Activated gamma-delta T cell treated with anti-CD3 and anti-CD28 coated beads, Interleukin-2, amount 50 U/mL, for 16 hours (primary cell): ENCODE data around the gene TPM1.

Source experiments
- DNase-seq: peaks from one replicate; pipeline ENCODE4 v3.0.0-alpha.2; 2020; ENCODE audit warnings: low read depth

The TPM1 gene

DNA sequence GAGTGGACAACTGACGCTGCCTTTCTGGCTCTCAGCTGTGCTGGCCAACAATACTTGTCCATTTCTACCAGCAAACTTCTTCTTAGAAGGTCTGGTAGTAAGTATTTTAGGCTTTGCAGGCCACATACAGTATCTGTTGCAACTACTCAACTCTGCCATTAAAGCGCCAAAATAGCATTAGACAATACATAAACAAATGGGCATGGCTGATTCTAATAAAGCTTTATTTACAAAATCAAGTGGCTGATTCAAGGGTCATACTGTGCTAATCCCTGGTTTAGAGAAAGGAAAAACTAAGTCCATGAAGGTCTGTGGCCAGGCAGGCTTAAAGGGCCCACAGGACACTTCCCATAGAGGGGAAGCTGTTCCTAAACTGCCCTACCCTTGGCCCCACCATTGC, 26.3 kb upstream of the TPM1 start:
- no peak for DNase-seq

DNA sequence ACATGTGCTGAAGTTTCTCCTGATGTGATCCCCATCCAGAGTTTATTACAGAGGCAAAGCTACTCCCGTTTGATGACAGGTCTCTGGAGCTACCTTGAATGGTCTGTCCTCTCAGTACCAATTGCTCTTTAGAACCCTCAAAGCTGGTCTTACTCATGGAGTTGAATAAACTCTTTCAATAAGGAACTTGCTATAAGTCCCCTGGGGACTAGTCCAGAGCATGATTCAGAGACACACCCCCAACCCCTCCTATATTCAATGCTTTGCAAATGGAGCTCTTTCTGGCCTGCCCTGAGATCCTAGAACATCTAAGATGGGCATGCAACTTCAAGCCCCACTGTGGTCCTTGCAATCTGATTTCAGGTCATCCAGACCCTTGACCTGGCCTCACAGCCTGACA, 23.9 kb upstream of the TPM1 start:
- DNase-seq, result no peak

DNA sequence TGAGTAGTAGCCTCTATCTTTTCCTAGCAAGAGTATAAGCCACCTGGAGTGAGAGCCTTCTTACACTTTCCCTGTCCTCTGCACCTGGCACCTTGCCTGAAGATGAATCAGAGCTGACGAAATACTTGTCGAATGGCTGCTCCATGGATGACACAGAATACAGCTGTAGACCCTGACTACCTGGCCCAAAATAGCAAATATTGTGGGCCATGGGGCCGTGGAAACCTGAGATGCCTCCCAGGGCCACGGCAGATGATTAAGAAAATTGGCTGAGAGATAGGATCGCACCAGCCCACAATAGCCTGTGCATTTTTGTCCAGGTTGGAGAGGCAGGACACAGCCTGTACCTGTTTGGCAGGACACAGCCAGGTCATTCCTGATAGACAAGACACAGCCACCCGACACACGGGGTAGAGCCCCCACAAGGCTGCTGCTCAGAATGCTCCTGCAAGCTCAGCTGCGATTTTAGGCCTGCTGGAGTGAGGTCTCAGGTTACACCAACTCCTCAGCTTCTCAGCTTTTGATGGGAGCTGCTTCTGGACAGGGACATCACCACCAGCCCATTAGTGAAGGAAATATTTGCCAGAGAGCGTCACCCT, 22.9 kb upstream of the TPM1 start:
- DNase-seq, result no peak

DNA sequence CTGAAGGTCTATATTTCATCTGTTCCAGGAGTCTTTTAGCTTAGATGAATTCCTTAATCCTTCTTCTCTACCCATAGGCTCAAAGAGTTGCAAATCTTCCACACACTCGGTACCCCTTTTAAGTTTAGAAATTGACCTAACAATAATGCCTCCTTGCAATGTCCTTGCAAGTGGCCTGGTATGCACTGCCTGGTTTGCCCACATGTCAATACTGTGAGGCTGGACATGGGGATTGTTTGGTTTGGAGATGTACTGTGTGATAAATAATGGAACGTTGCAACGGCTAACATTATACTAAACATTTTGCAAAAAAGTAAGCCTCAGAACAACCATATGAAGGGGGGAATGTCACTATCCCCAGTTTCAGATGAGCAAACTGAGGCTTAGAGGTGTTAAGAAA, 22.4 kb upstream of the TPM1 start:
- DNase-seq, result no peak

DNA sequence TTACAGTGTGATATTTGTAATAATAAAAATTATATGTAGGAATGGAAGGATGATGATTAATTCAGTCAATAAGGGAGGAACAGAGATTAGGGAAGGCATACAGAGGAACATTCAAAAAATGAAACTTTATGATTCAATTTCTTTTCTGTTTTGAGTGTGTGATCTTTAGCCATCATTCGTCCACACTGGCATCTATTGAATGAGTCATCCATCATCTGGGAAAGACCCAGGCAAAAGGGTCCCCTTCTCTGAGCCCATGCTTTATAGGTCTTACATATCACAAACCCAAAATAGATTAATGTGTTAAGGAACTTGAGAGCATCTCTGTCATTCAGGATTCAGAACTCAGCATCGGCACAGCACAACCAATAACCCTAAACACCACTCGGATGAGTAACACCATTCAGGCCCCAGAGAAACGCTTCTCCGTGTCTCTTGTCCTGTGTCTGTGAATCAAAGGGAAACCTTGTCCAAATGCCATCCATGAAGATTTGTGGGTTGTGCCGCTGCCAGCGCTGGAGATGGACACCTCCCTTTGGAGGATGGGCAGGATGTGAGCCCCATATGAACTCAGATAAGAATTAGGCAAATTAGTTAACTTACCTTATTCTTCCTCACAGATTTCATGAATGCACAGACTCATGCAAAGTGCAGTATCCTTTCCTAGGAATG, 21.7 kb upstream of the TPM1 start:
- no peak for DNase-seq

DNA sequence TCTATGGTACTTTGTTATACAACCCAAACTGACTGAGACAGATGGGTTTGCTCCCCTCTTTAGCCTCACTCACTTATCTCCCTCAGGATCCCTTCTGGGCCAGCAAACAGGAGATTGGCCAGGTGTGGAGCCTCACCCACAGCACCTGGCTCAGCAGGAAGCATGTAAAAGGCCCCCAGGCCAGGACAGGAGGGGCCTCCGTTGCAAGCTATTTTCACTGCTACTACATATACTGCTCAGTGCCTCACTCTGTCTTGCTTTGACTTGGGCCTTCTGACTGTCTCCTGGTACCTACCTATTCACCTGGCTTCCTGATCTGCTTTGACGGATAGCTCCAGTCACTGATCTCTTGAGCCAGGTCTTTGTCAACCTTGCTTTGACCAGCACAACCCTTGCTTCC, 20.4 kb upstream of the TPM1 start:
- DNase-seq, result no peak

DNA sequence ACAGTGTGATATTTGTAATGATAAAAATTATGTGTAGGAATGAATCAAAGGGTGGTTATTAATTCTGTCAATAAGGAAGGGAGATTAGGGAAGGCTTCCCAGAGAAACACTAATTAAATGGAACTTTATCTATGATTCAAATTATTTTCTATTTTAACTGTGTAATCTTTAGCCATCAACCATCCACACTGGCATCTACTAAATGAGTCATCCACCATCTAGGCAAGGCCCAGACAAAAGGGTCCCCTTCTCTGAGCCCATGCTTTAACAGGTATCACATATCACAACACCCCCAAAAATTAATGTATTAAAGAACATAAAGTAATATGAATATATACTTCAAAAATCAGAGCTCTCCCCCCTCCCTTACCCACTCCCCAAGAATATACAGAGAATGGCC, 19.9 kb upstream of the TPM1 start:
- DNase-seq, result no peak

DNA sequence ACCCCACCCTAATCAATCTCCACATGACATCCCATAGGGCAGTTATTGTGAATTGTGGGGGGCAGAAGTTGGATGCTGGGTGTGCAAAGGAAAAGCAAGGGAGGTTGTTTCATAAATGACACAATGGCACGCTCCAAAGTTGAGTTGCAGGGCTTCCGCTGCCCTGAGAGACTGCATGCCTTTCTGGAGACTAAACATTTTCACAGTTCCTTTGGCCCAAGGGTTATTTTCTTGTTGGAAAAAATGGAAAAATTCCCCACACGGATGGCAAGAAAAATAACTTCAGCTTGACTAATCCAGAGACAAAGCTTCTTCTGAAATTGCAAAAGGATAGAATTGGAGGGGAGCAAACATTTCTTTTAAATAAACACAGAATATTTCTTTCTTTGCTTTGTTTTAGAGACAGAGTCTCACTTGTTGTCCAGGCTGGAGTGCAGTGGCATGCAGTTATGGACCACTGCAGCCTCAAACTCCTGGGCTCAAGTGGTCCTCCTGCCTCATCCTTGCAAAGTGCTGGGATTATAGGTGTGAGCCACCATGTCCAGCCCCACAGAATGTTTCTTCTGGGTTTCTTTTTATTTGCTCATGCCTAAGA, 19.1 kb upstream of the TPM1 start:
- no peak for DNase-seq

DNA sequence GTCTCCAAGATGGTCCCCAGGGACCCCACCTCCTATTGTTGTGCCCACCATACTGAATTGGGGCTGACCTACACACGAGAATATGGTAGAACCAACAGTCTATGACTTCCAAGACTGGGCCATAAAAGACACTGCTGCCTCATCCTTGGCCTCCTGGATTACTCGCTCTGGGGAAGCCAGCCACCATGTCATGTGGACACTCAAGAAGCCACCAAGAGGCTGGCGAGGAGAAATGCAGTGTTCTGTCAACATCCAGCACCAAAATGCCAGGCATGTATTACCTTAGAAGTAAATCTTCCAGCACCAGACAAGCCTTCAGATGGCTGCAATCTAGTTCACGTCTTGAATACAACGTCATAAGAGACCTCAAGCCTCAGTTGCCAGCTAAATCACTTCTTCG, 17.1 kb upstream of the TPM1 start:
- no peak for DNase-seq

DNA sequence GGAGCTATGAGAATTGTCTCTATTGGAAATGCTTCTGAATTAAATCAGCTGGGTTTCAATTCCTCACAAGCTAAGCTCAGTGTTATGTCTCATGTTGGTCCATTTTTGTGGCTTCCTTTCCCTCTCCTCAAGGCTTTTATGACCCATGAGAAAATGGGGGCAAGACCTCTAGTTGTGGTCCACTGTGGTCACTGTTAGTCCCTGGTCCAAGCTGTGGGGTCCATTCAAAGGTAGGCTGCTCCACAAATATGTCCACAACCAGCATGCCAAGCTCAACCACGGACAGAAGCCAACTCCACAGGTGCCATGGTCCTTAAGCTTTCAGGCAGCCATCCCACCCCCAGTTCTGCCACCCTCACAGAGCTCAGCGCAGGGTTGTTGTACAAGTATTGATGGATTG, 14.9 kb upstream of the TPM1 start:
- DNase-seq, result no peak

DNA sequence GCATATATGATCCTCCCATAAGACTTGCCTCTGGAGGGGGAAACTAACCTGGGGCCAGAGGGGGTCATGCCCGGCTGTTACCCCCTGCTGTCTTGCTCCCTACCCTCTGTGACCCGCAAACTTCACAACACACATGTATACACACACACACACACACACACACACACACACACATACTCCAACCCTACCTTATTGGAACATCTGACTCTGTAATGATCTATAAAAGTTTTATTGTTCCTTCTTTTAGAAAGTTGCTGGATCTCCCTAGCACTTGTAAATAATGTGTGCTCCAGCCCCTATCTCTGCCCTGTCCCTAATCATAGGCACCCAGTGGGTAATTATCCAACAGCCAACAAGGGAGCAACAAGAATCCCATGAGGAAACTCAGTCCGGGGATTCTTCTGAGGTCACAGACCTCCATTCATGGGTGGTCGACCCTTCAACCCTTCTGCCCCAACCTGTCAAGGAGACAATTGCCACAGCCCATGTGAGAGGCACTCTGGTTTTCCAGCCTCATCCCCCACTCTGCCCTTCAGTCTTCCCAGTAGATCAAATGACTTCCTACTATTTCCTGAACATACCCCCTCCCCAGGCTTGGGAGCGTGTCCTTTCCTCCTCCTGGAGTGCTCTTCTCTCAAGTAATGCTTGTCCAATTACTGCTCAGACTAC, 14.0 kb upstream of the TPM1 start:
- no peak for DNase-seq

DNA sequence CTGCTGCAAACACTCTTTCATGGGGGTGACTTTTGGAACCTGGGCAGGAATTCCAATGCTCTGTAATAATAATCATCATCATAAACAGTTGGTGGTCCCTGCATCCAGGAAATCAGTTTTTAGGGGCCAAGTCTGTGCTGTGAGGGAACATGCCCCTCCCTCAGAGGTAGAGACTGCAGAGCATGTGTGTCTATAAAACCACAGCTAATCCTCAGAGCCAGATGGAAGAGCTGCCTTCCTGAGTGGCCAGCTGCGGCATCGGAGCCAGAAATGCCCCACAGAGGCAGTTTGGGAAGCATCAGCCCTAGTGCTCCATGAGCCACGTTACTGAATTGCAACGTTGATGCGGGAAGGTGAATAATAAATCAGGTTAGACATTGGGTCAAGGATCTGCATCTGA, 12.9 kb upstream of the TPM1 start:
- DNase-seq, result no peak

DNA sequence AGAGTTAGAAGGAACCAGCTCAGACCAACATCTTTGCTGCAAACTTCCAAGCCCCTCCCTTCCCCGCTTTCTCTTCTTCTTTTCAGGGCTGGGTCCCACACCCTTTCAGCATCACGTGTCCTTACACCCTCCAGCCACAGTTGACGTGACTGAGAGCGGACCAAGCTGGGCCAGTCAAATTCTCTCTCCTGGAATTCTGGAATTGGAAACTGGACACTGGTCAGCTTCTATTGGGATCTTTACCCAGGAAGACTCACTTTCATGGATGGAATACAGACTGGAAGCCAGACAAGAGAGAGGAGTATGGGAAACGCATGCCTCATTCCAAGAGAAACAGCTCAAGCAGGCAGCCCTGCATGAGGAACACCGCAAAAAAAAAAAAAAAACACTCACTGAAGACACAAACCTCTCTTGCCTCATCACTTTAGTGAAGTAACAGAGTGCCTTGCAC, 12.4 kb upstream of the TPM1 start:
- no peak for DNase-seq

DNA sequence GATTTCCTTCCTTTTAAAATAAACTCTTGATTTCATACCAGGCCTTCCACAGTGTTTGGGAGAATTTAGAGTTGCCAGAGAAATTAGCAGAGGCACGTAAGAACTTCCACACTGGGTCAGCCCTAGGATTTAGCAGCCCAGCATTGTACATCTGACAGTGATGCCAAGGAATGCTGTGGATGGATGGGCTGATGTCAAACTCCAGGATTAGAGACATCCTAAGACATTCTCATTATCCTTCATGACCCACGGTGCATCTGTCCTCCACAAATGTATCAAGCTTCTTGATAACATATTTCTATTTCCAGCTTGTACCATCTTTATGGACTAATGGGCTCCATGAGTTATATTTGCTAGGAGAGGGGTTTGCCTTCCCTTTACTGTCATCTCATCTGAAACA, 8.0 kb upstream of the TPM1 start:
- DNase-seq, result no peak

DNA sequence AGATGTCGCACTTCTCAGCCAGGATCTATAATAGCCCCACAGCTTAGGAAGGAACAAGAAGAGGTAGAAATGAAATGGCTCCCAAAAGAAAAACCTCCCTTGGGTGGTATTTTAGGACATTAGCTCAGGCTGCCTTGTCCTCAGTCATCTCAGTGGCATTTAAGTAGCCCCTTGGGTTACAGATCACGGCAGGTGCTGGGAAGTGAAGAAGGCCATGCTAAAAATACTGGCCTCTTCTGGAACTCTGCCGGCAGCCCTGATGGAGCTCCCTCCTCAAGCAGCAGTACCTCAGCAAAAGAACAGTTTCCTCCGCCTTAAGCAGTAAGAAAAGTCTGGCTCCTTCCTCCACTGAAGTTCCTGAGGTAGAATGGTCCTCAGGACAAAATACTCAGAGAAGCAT, 7.3 kb upstream of the TPM1 start:
- no peak for DNase-seq

DNA sequence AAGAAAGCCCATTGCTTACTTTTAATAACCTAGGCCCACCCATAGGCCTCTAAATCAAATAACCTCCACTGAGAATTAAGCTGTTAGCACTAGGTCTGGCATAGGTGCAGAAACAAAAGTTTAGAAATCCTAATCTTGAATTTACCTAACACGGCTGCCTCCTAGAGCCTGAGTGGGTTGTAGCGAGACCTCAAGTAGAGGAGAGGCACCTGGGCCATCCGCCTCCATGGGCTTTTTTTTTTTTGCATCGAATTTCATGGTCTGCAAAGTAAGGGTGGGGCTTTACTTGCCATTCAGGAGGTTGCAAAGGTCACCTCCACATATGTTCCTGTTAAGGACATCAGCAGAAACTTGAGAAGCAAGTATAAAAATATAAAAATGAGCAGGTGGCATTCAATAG, 6.6 kb upstream of the TPM1 start:
- DNase-seq, result no peak

DNA sequence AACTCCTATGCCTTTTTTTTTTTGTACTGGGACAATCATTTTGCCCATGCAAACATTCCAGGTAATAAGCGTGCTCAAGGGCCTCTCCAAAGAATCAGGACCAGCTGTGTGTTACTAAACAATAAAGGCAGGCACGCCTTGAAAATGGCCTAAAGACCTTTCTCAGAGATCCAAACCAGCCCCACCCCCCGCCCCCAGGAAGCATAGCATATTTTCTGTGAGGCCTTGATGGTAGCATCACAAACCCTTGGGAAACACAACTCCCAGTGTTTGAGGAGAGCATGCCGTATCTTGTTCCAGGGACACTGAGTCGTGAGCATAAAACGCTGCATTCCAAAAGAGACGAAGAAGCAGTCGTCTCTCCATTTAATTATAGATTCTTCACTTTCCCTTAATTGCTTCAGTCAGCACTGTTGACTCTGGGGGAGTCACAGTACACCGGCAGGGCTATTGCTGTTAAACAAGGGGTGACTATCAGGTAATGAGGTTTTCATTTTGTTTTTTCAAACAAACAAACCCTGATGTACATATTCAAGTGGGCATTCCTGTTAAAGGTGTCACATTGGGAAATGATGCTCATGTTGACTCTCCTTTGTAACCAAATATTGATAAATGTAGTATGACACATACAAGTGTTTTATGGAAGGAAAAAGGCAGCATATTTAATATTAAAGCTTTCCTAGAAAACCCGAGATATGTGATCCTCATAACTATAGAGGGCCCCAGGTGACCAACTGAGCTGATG, 4.4 kb upstream of the TPM1 start:
- no peak for DNase-seq

DNA sequence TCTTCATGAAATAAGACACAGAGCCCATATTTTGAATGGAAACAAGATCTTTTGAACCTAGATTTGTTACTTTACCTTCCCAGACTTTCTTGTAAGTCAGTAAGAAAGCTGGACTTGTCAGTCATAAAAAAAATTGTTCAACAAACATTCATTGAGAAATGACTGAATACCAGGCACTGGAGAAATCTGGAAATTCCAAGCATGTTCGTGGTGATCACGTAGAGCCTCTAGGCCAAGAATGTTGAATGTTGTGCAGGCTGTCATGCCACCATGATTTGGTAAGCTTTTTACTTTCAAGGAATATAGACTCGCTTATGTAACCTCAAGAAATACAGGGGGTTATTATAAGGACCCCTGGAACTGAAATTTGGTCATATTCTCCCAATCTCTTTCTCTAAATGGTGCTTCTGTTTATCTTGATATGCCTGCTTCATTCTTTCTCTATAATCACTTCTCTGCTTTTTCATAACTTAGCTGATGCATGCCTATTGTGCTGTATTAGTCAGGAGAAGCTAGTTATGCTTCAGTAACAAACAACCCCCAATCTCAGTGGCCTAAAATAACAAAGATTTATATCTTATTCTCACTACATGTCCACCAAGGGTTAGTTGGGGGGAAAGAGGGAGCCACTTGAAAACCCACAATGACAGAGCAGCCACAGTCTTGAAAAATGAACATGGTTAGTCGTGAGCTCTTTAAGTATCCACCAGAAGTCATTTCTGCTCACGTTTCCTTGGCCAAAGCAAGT, 3.4 kb upstream of the TPM1 start:
- no peak for DNase-seq

DNA sequence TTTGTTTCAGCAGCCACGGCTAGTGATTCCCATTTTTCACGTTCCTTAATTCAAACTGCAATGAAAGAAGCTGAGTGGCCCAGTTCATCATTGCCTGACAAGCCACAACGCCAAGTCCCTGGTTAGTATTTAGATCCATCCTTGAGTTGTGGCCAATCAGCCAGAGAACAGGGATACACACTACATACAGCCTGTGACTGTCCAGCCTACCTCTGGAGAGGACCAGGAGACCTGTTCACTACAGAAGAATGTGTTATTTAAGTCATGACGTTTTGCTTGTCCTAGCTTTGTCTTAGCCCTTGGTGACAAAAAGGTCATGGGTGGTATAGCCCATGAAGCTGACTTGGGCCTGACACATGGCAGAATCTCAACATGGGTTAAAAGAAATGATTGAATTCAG, 2.7 kb upstream of the TPM1 start:
- DNase-seq, result no peak

DNA sequence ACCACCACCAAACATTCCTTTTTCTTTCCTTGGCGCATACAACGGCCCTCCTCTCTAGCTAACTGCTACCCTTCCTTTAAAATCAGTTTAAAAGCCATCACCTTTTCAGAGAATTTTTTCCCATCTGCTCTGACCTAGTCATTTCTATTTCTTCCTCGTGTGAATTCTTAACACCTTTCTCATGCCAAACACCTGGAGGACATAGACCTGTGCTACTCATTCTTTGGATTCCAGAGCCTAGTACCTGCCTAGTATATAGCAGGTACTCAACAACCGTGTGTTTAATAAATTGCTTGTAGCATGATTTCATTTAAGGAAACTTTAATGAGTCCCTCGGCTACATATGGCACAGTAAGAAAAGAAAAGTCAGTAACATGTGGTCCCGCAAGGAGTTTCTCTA, 2.0 kb upstream of the TPM1 start:
- DNase-seq, result no peak

DNA sequence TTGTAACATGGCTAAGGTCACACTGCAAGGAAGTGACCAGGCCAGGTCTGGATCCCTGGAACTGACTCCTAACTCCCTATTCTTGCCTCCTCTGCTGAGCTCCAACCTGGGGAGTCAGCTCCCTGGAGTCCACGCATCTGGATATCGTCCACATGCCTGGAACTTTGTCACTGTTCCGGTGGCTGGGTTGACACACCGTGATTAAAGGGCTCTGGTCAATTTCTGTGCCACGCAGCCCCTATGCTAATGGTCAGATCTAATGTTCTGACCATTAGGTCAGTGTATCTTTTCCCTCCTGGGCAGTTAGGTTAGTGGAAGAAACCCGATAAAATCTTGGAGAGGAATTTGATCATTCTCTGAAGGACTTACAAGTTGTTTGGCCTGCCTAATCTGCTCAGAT, 1.6 kb upstream of the TPM1 start:
- no peak for DNase-seq

DNA sequence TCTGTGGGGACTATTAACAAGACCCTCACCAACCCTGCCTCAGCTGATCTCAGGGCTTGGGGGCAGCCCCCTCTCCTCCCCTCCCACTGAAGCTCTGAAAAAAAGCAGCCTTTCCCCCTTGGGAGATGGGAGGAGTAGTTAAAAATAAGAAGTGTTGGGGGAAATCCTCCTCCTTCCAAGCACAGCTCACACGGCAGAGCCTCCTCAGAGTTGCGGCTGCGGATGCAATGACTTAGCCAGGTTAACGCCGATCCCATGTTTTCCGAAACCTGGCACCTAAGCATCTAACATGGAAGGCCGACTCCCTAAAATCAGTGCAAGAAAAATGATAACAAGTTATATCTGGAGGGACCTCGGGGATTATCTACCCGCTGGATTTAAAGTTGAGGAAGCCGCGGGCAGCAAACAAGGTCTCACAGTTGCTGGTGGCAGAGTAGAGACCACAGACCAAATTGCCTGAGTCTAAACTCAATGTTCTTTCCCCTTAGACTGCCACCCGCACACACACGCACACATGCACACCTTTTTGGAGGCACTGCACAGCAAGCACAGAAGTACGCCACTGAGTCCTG, 1.1 kb upstream of the TPM1 start:
- DNase-seq, result no peak
